Right renal cortex interstitium (tissue), 3 donors: Measurements from ENCODE around the gene JPH3. TPM values are rescaled to one million over a fixed set of nuclear protein-coding genes. Genes with fewer than 3 reads are reported as not detected.

Source experiments
- DNase-seq, 3 donors: peaks; one replicate each; pipeline ENCODE4 v3.0.0-alpha.2; 2013; ENCODE audit warnings: low read depth in 3 of 3, low spot score in 2 of 3
- polyA plus RNA-seq, 3 donors: library from polyadenylated mRNA; unstranded; fragments of 120-200 nt; gene quantifications; one replicate each; pipeline ENCODE4 v1.2.1, GENCODE V29; 2013; ENCODE audit not compliant: insufficient read length in 3 of 3

The JPH3 gene
- polyA plus RNA-seq, 3 donors, result 0.54 to 0.74 (median 0.57) TPM

DNA sequence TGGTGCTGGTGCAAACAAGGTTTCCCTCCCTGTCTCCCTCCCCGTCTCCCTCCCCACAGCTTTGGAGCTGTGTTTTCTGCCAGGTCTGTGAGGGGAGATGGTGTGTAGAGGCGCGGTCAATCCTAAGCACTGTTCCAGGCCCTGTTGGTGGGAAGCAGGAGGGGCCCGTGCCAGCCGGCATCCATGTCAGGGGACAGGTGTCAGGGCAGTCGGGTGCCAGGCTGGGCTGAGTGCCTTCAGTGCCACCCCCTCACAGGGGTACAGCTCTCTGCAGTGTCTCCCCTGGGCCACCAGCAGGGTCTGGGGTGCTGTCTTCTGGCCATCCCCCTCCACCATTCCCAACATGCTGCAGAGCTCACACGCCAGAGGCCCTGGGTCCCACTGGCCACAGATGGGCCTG is 89.9 kb downstream of the JPH3 start:
- no peak for DNase-seq

GRCh38 chr16:87692756-87693155 is 90.4 kb downstream of the JPH3 start:
- DNase-seq, result no peak

- no peak for DNase-seq
These were observed 91.5 kb downstream of the JPH3 start for GRCh38 chr16:87693827-87694226.

- no peak for DNase-seq
These were observed 92.3 kb downstream of the JPH3 start for GRCh38 chr16:87694441-87695125.

DNA sequence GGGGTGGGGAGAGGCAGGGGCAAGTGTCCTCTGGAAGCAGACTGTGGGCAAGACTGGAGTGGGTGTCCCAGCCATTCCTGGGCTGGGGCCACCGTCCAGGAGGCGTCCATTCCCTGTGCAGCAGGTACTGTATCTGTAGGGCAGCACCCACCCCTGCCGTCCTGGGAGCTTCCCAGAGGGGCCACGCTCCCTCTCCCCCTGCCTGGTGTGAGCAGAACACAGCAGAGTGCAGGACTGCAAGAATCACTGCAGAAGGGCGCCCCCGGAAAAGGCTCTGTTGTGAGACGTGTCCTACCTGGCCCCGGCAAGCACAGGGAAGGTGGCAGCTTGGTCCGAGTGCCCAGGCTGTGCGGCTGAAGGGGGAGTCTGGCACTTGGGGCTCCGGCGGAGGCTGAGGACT is 93.2 kb downstream of the JPH3 start:
- DNase-seq, result no peak

GRCh38 chr16:87696726-87697125 is 94.4 kb downstream of the JPH3 start:
- no peak for DNase-seq

- DNase-seq, result no peak
These were observed 94.9 kb downstream of the JPH3 start for GRCh38 chr16:87697256-87697655.

DNA sequence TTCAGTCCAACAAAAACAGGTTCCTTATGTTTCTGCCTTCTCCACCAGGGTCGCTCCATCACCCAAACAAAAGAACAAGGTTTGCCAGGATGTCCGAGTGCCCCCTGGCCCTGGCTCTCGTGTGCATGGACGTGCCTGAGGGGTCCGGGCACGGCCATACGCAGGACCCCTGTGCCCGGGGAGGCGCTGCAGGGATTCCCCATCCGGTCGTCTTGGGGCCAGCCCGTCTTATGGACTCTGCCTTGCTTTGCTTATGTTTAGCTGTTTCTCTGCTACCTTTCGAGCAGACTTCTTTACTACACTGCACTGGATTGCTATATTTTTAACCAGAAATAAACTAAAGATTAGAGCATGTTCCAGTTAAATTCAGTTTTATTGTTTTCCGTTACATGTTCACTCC is 95.5 kb downstream of the JPH3 start:
- no peak for DNase-seq

DNA sequence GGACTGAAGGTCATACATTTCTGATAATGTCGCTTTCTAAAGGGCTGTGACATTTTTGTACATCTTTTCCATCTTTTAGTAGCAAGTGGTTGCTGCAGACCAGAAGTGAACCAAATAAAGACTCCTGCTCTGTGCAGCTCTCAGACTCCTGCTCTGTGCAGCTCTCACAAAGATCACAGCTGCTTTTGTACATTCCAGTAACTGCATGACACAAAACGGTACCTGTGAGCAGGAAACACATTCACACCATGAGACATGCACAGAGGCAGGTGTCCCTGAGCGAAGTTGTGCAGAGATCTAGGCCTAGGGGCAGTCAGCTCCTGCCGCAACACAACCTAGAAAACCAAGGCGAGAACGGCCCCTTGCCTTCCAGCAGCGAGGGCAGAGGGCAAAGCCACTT is 95.9 kb downstream of the JPH3 start:
- DNase-seq, result no peak

GRCh38 chr16:87698676-87699199 is 96.4 kb downstream of the JPH3 start:
- no peak for DNase-seq

DNA sequence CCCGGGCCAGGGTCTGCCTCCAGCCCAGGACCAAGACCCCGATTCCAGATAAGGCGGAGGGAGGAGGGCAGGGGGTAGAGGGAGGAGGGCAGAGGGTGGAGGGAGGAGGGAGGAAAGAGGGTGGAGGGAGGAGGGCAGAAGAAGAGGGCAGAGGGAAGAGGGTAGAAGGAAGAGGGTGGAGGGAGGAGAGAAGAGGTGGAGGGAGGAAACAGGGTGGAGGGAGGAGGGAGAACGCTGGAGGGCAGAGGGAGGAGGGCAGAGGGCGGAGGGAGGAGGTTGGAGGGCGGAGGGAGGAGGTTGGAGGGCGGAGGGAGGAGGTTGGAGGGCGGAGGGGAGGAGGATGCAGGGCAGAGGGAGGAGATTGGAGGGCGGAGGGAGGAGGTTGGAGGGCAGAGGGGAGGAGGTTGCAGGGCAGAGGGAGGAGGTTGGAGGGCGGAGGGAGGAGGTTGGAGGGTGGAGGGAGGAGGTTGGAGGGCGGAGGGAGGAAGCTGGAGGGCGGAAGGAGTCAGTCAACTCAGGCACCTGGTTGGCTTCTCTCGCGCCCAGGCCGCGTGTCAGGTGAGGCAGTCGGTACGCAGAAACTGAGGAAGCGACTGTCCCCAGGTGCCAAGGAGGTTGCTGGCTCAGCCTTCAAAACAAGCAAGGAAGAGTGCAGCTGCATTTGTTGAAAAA is 98.2 kb downstream of the JPH3 start:
- no peak for DNase-seq

DNA sequence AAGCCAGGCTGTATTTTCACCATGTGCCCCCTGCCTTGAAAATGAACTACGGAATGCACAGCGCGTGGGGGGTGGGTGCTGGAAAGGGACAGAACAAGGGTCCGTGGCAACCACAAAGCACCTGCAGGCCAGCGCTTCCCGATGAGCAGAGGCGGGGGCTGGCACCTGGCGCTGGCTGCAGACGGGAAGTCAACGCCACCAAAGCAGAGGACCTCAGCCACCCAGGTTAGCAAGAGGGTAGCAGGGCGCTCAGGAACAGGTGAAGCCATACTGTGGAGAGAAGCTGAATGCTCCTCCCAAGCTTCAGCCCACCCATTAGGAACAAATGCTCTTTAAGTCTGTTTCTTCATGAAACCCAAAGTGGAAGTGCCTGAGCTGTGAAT is 98.8 kb downstream of the JPH3 start:
- DNase-seq, result no peak

DNA sequence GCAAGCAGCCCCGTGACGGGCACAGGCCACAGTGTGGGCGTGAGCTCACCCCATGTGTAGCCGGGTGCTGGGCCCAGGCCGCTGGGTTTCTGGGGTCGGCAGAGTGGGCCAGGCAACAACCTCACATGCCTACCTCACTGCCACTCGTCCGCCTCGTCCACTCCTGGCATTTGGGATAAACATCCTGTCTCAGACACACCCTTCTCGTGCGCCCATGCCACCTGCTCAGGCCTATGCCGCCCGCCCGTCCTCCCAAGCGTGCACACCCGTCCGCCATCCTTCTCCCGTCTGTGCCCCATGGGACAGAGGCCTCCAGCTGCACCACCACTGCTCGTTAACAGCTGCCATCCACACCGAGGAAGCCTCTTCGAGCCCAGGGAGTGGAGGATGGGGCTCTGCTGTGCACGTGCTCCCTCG is 99.2 kb downstream of the JPH3 start:
- DNase-seq, result no peak

GRCh38 chr16:87702325-87702811 is 100.1 kb downstream of the JPH3 start:
- no peak for DNase-seq

GRCh38 chr16:87703071-87703470 is 100.8 kb downstream of the JPH3 start:
- no peak for DNase-seq

- no peak for DNase-seq
These were observed 101.6 kb downstream of the JPH3 start for GRCh38 chr16:87703835-87704375.

GRCh38 chr16:87704754-87705353 is 102.5 kb downstream of the JPH3 start:
- DNase-seq, result no peak

DNA sequence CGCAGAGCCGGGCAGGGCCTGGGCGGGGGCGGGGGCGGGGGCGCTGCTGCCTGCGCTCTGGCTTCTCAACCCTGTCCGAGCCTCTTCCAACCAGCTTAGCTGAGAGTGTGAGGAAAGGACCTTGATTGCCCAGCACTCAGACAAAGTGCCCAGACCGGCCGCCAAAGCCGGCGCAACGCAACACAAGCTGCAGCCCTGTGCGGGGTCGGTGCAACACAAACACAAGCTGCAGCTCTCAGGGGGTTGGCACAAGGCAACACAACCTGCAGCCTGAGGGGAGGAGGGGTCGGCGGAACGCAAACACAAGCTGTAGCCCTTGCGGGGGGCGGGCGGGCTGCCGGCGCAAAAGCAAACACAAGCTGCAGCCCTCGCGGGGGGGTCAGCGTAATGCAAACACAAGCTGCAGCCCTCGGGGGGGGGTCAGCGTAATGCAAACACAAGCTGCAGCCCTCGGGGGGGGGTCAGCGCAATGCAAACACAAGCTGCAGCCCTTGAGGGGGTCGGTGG is 103.5 kb downstream of the JPH3 start:
- no peak for DNase-seq

DNA sequence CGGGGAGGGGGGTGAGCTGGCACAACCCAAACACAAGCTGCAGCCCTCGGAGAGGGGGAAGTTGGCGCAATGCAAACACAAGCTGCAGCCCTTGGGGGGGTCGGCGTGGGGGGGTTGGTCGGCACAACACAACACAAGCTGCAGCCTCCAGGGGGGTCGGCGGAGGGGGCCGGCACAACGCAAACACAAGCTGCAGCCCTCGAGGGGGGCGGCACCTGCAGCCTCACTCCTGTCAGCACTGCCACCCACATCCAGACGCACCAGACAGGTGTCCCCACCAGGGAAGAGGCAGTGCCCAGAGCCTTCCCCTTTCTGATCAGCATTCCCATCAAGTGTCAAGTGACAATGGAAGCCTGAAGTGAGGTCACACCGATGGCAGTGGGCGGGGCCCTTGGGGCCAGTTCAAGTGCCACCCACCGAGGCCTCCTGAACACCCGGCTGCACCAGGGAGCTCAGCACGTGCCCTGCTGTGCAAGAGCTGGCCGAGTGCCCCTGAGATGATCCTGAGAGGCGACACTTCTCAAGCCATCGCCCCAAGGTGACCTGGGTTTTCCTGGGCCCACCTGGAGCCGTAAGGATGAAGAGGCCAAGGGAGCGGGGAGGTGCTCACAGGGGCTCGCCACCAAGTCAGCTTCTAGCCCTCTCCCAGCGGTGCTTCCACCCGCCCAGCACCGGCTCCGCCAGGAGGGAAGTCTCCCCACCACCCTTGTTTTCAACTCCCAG is 104.1 kb downstream of the JPH3 start:
- no peak for DNase-seq

DNA sequence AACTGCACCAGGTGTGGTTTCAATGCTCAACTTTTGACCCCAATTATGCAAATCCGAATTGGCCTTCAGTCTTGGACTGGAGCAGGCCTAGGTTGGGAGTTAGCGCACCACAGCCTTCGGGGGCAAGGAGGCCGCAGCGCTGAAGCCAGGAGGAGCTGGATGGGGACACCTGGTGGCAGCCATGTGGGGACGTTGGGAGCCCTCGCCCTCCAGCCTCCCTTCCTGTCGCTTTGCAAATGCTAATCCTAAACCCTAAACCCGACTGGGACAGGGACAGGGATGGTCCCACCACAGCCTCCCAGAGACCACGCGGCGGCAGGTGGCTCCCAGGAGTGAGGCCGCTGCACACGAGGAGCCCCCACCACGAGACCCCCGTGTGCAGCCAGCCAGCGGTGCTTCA is 104.8 kb downstream of the JPH3 start:
- no peak for DNase-seq
